Measurements from ENCODE around the gene TASOR2. TPM values are rescaled to one million over a fixed set of nuclear protein-coding genes. Genes with fewer than 3 reads are reported as not detected.

TASOR2 gene
- total and polyA plus RNA-seq, 2 of the 4 experiments (the other 2 are of a cell fraction): 19.4 to 53.6 TPM

DNA sequence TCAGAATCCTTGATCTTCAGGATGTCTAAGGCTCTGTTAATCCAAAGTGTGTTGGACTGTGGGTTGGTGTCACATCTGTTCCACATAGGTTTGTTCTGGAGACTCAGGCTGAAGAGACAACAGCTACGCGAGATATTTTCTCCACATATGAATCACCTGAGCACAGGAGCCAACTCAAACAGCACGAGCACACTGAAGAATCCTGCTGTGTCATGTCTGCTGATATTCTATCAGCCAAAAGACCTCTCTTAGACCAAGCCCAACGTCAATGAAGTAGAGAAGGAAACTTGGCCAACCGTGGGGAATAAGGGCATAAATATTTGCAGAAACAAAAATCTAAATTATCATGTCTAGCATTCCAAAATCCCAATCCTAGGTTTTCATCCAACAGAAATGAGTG, 2.7 kb upstream of the TASOR2 start:
- intact Hi-C loops (cut with micrococcal nuclease) (no loop called here), in situ Hi-C loops (cut with MboI; ENCODE audit: low sequenced_read_pairs) (loop anchor here (10.0 kb wide), 1 partner anchor 203 kb away; the partner anchor contains the start of gene ANKRD16), dilution Hi-C loops (cut with HindIII; ENCODE audit: low sequenced_read_pairs, unreplicated experiment) (no loop called here)
- Histone ChIP-seq H2AFZ (replicated peaks; ENCODE audit: low read length, poor library complexity) (no peak overlapping the region), H2AK9ac (replicated peaks; ENCODE audit: low read depth, low read length, poor library complexity) (no peak overlapping the region), H2AK5ac (ENCODE audit: low read depth, low read length) (no peak overlapping the region), H4K5ac (ENCODE audit: low read depth, low read length) (no peak overlapping the region), H2BK120ac (ENCODE audit: low read depth, low read length) (no peak overlapping the region), H3K14ac (replicated peaks; ENCODE audit: low read depth, low read length) (no peak overlapping the region), H3K9me3 (ENCODE audit: control insufficient read depth, insufficient read depth, low read length) (no peaks in the 10 kb centered on the region), H3K56ac (ENCODE audit: extremely low read depth, insufficient read depth, low read length) (no peak overlapping the region), H2BK15ac (ENCODE audit: low read depth, low read length) (no peak overlapping the region), H3K27me3 (ENCODE audit: control insufficient read depth, insufficient read depth, low read length) (peaks cover 12% of the 10 kb centered on the region; the same call in 1 of the 2 replicates), H3K36me3 (ENCODE audit: control insufficient read depth, insufficient read depth, low read length) (no peaks in the 10 kb centered on the region), H3K4ac (ENCODE audit: low read depth, low read length) (no peak overlapping the region), H3K9ac (ENCODE audit: low read depth, low read length) (no peak overlapping the region), H3K4me1 (ENCODE audit: control insufficient read depth, insufficient read depth, low read length) (no peaks in the 10 kb centered on the region), H3K27ac (ENCODE audit: insufficient read depth, low read length) (no peak overlapping the region), H3K4me2 (ENCODE audit: low read depth, low read length) (no peak overlapping the region), H3K79me1 (ENCODE audit: low read depth in 1 of 2, low read length in 2 of 2) (peaks cover 0 to 10% of the 10 kb centered on the region in 2 experiments; a peak in 1 of 4 replicates), H4K91ac (ENCODE audit: insufficient read depth, low read depth, low read length) (no peak overlapping the region), H4K8ac (ENCODE audit: low read depth in 2 of 2, low read length in 2 of 2) (no peak overlapping the region), H2BK20ac (ENCODE audit: low read depth, low read length) (no peak overlapping the region), H4K20me1 (ENCODE audit: insufficient read depth, low read length) (peaks cover 13% of the 10 kb centered on the region; the same call in 1 of the 2 replicates), H3K23ac (ENCODE audit: low read depth, low read length) (no peak overlapping the region), H3K4me3 (ENCODE audit: insufficient read depth, low read depth, low read length) (no peak overlapping the region), H2BK5ac (ENCODE audit: low read depth, low read length, poor library complexity, severe bottlenecking) (no peak overlapping the region), H3K18ac (ENCODE audit: low read depth, low read length) (no peak overlapping the region), H3K9me1 (ENCODE audit: insufficient read depth, low read length) (no peaks in the 10 kb centered on the region)
- no peak for ATAC-seq (ENCODE audit: low read depth)
- BruUV-seq (replicated peaks): no TSS peak
- no peak for DNase-seq
- POLR2A ChIA-PET (ENCODE audit: unreplicated experiment): no interaction called here
- TF ChIP-seq FOS (IDR thresholded peaks at IDR 0.05; ENCODE audit: low read depth, low read length) (no peak), RAD21 (IDR thresholded peaks at IDR 0.05; ENCODE audit: low read length) (no peak), MXI1 (IDR thresholded peaks at IDR 0.05; ENCODE audit: borderline replicate concordance, low read depth, low read length) (no peak), NFE2L2 (IDR thresholded peaks at IDR 0.05; ENCODE audit: low read depth, low read length) (no peak), BHLHE40 (IDR thresholded peaks at IDR 0.05; ENCODE audit: low read depth, low read length) (no peak), MAFK (IDR thresholded peaks at IDR 0.05; ENCODE audit: low read depth, low read length) (no peak)
- TF ChIP-seq, protein P1, sequence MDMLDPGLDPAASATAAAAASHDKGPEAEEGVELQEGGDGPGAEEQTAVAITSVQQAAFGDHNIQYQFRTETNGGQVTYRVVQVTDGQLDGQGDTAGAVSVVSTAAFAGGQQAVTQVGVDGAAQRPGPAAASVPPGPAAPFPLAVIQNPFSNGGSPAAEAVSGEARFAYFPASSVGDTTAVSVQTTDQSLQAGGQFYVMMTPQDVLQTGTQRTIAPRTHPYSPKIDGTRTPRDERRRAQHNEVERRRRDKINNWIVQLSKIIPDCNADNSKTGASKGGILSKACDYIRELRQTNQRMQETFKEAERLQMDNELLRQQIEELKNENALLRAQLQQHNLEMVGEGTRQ (IDR thresholded peaks at IDR 0.05; ENCODE audit: low read depth, low read length): no peak
- no CpG with 5 or more reads among the region's 5 CpGs for WGBS, 2 experiments (ENCODE audit: extremely low coverage in 2 of 2, insufficient read length in 1 of 2)
- CTCF ChIA-PET: no interaction called here
